GM21576 (cell line): ENCODE results near the gene CLMP.

ENCODE experiments used
- ATAC-seq: cut with Tn5 transposase; IDR thresholded peaks from one replicate; pipeline ENCODE4 v1.9.1; 2021; ENCODE audit warnings: mild to moderate bottlenecking, moderate library complexity; ENCODE audit not compliant: unreplicated experiment

CLMP gene

GRCh38 chr11:123191939-123192338, 3.1 kb downstream of the CLMP start:
- no peak for ATAC-seq

DNA sequence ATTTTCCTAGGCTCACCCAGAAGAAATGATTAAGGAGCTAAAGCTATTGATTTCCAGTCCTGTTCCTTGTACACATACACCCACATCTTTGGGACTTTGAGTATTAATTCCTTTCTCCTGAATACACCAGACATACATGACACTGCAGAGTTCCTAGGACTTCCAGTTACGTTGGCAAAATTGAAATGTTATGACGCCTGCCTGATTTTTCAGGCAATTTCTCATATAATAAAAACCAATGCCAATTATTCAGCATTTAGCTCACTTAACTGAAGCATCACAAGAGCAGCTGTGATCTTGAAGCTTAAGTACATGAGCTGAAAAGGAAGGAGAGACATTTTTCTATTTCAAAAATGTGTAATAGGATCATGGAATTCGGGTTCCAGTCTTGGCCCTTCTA, 4.5 kb downstream of the CLMP start:
- ATAC-seq, result no peak

- no peak for ATAC-seq
Measured at GRCh38 chr11:123188508-123189165, 6.4 kb downstream of the CLMP start.

DNA sequence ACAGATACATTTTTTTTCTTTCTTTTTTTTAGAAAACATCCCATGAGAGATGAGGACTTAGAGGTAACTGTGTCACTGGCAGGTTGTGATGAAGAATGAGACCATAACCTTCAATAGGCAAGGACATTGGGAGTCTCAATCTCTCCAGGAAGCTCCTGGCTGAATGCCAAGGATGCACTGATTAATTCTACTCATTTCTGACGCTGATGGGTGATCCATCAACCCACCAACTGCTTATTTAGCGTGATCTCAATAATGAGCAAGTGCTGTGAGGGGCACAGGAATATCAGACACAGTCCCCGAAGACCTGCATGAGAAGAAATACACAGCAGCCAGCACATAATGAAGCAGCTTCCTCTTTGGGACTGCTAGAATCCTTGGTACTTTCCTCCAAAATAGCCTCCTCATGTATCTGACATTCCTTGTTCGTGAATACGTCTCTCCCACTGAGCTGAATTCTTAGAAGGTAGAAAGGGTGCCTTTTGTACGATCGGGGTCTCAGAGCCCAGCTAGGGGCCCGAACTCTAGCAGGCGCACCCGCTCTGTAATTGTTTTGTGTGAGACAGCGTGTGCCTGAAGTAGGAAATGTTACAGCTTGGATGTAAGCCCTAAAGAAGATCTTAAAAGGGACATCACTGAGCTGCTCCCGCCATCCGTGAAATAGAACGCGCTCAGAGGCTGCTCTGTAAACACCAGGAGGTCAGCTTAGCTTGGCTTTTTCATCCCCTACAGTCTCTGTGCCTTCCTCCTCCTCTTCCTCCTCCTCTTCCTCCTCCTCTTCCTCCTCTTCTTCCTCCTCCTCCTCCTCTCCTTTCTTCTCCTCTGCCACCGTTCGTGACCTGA, 7.2 kb downstream of the CLMP start:
- ATAC-seq, result no peak

DNA sequence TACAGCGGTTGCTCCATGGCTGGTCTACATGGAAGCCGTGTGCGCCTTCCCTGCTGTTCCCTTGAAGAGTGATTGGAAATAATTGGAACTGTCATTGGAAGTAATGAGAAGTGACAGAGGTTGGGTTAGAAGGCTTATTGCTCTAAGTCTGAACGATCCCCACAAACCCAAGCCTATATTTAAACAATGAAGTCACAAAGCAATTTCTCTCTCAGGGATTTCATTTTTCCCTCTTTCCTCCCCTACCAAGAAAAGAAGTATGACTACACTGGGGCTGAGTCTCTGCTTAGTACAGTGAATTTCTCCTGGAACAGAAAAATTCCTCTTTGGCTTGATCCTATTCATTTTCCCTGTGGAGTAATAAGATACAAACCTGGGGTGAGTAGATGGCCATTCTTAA, 7.8 kb downstream of the CLMP start:
- ATAC-seq, result no peak

- ATAC-seq, result no peak
Measured at GRCh38 chr11:123186286-123186685, 8.8 kb downstream of the CLMP start.

GRCh38 chr11:123185326-123185725, 9.7 kb downstream of the CLMP start:
- ATAC-seq, result no peak

GRCh38 chr11:123184531-123184930, 10.5 kb downstream of the CLMP start:
- no peak for ATAC-seq

DNA sequence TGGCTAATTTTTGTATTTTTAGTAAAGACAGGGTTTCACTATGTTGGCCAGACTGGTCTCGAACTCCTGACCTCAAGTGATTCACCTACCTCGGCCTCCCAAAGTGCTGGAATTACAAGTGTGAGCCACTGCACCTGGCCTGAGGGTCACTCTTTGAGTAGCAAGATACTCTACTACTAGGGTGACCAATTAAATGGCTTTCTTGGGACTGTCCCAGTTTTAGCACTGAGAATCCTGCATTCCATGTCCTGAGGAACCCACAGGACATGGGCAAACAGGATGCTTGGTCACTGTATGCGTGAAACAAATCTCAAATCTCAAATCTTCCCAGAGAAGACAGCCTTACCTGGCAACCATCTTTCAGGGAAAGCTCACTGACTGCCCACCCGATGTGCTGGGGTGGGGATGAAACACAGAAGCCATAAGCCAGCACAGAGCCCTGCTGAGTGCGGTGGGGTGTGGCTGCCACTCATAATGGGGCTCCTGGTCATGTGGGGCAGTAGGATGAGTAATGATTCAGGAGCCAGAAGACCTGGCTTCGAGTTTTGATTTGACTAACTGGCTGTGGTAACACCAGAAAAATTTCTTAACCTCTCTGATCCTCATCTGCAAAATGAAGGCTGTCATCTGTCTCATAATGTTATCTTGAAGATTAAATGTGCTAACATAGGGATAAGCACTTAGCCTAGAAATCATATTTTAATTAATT, 11.5 kb downstream of the CLMP start:
- ATAC-seq, result no peak

GRCh38 chr11:123181767-123182500, 13.1 kb downstream of the CLMP start:
- ATAC-seq, result no peak

- no peak for ATAC-seq
Measured at GRCh38 chr11:123181075-123181474, 14.0 kb downstream of the CLMP start.

DNA sequence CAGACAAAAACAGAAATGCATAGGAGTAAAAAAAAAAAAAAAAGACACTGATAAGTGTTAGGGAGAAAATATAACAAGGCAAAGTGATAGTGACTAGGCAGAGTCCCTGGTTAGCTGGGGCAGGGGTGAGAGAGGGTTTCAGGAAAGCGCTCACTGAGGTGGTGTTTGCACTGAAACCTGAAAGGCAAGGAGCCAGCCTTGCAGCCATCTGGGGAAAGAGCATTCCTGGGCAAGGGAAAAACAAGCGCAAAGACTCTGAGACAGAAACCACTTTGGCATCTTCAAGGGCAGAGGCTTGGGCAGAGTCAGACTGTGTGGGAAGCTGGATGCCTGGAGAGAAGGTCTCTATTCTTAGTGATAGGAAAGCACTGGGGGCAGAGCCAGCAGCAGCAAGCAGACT, 14.5 kb downstream of the CLMP start:
- ATAC-seq, result no peak

DNA sequence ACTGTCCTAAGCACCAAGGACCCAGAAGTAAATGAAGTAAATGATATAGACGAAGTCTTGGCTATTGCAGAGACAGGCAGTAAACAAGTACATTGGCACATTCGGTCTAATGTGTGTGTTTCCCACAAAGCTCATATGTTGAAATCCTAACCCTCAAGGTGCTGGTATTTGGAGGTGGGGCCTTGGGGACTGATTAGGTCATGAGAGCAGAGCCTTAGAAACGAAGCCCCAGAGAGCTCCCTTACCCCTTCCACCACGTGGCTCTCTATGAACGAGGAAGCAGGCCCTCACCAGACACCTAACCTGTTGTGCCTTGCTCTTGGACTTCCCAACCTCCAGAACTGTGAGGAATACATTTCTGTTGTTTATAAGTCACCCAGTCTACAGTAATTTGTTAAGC, 14.9 kb downstream of the CLMP start:
- ATAC-seq, result no peak

GRCh38 chr11:123179586-123179985, 15.5 kb downstream of the CLMP start:
- no peak for ATAC-seq

DNA sequence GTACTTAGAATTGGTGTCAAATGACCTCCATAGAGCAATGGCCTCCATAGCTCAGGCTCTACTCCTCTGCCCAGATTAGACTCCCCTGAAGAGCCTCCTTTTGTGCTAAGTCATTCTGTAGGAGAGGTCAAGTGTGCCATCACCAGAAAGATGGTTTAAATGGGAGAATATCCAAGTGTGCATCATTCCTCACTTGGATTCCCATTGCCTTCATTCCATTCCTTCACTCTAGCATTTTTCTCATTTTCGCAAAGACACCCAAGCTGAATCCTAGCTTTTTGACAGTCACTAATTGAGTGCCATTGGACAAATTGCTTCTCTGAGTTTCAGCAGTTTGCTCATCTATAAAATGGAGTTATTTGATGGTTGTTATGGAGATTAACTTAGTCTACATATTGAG, 16.9 kb downstream of the CLMP start:
- no peak for ATAC-seq

DNA sequence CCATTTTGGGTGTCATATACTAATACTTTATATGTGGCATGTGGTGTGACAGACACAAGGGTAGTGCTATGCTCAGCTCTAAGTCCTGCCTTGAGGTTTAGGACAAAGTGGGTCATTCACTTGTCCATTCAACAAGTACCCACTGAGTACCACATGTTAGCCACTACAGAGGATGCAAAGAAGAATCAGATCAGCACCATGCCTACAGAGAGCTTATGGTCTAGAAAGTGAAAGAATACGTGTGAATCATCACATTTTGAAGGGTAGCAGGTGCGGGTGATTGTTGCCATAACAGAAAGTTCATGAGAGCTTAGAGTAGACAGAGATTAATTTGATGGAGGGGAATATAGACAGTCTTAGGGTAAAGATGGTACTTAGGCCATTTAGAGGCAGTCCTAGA, 18.3 kb downstream of the CLMP start:
- no peak for ATAC-seq

DNA sequence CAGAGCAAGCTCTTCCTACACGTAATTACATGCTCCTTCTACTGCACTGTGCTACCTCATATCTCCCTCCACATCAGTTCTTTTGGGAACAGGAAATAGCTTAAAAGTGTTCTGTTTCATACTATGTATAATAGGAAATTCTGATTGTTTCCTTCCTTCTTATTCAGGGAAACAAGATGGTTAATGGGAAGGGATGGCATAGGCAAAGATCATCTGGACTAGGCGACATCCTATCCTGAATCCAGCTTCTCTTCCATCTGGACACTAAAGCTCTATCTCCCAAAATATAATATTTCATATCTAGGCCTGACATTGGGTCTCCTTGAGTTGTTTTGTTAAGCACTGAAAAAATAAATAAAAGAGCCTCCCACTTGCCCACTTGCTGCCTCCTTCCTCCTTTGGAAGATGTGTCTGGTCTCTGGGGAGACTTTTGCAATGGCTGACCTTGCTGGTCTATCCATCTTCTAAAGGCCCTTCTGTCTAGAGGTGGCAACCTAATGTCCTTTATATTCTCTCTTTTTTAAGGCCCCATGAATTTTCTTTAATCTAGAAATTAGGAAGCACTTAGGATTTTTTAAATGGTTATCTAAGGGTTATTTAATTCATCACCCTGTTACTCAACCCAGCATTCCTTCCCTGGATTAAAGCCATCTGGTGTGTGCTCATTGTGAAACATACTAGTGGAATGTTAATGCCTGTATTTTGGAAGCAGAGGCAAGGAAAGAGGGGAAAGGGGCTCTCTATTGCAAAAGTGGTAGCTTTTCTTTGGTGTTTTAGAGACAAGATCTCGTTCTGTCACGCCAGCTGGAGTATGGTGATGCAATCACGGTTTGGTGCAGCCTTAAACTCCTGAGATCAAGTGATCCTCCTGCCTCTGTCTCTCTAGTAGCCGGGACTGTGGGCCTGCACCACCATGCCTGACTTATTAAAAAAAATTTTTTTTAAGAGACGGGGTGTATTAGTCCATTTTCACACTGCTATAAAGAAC, 20.6 kb downstream of the CLMP start:
- no peak for ATAC-seq

DNA sequence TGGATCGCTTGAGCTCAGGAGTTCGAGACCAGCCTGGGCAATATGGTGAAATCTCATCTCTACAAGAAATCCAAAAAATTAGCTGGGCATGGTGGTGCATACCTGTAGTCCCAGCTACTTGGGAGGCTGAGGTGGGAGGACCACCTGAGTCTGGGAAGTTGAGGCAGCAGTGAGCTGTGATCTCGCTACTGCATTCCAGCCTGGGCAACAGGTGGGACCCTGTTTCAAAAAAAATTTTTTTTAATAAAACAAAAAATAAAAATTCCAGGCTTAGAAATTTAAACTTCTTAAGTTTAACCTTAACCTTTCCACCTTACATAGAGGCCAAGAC, 21.2 kb downstream of the CLMP start:
- no peak for ATAC-seq

DNA sequence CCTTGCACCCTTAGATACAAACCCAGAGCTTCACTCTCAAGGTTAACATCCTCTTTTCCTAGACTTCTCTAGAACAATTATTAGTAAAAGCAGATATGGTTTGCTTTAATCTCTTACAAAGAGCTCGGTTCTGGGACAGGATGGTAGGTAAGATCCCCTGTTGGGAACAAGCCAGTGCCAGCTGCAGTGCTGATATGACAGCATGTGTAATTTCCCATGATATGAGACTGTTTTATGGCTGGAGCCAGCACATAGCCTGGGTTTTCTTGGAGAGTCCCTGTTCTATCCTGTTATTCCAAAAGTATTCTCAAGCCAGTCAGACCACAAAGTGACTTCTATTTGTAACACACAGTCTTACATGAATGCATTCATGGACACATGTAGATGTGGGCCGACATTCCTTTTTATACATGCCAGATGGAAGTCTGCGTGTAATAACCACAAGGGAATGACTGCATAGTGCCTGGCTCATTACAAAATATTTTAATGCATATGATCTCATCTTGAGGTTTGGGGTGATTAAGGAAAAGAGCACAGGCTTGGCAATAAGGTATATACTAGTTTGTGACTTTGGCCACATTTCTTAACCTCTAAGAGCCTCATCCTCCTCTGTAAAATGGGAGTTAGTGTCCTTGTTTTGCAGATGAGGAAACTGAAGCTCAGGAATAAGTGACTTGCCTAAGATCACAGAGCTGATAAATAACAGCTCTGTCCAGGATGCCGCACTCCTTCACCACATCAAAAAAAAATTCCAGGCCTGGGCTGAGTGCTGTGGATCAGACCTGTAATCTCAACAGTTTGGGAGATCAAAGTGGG, 21.8 kb downstream of the CLMP start:
- no peak for ATAC-seq
